ENCODE measurements around the gene FGD5. TPM values are rescaled to one million over a fixed set of nuclear protein-coding genes. Genes with fewer than 3 reads are reported as not detected.
A peak's percentile ranks its signal among the peaks of the same experiment; 100 is the strongest.

Gene FGD5
- total and polyA plus RNA-seq, 9 of the 15 experiments (the other 6 are each of a cell fraction or from before 2014, with no cell fraction given): 0.18 TPM; not detected in 8

DNA sequence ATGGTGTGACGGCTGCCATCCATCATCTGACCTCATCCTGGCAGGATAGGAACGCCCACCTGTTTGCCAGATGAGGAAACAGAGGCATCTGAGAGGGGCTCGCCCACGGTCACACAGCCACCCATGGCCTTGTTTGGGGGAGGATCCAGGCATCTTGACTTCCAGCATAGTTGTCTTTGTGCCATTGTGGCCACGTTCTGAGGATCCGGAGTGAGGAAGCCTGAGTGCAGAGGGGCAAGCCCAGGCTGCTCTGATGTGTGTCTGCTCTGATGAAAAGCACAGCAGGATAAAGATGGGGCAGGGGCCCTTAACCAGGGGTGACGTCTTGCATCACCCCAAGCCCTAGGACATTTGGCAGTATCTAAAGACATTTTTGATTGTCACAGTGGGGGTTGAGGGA is 58.7 kb downstream of the FGD5 start:
- H3K4me3 ChIP-seq: no peak overlapping the region
- no peak for FAIRE-seq
- no peak overlapping the region for H3K9ac ChIP-seq (ENCODE audit: insufficient read depth in 1 of 2, low read depth in 2 of 2, low read length in 2 of 2)
- H3K27ac ChIP-seq (ENCODE audit: extremely low read depth, low read depth, low read length): no peak overlapping the region
- intact Hi-C loops (cut with micrococcal nuclease) (no loop called here), in situ Hi-C loops (cut with MboI) (no loop called here)
- ChIA-PET POLR2A (interaction anchor here (0.5 to 0.7 kb wide), 3 partner anchors 21 to 1581 kb away, joined by 3 read pairs; no protein-coding TSS in a partner anchor), CTCF (ENCODE audit: low intra/inter-chr PET ratio) (no interaction called here)
- WGBS (ENCODE audit: insufficient coverage, low coverage, missing lambda C conversion rate): 0% methylated on average over 7 of the region's 7 CpGs
- no peak overlapping the region for H2AFZ ChIP-seq (ENCODE audit: low read depth, low read length)
- ATAC-seq: no peak
- DNase-seq (ENCODE audit: extremely low read depth in 1 of 4, low spot score in 3 of 4): no peak
- H4K20me1 ChIP-seq (replicated peaks; ENCODE audit: control insufficient read depth, insufficient read depth, low read length): 0 out of 2 replicates have a peak, but pooled peaks cover 3% of the 10 kb centered on the region
- H3K79me2 ChIP-seq (ENCODE audit: control insufficient read depth, insufficient read depth, low read length): no peaks in the 10 kb centered on the region
- TF ChIP-seq FOXJ3 (CRISPR knock-in tag; IDR thresholded peaks at IDR 0.05): no peak
- TF ChIP-seq ESRRB (CRISPR knock-in tag; IDR thresholded peaks at IDR 0.05; ENCODE audit: borderline replicate concordance): no peak
- peaks cover 31 to 69% of the 10 kb centered on the region in 2 experiments; a peak in 4 of 5 replicates for H3K27me3 ChIP-seq (ENCODE audit: control insufficient read depth in 2 of 2, insufficient read depth in 2 of 2, low read length in 2 of 2)
- H3K9me3 ChIP-seq (replicated peaks; ENCODE audit: control insufficient read depth, insufficient read depth, low read depth, low read length): no peaks in the 10 kb centered on the region
- no peaks in the 10 kb centered on the region for H3K4me1 ChIP-seq (replicated peaks in 1 of 2; ENCODE audit: control insufficient read depth in 2 of 2, insufficient read depth in 2 of 2, low read length in 2 of 2)
- H3K36me3 ChIP-seq (ENCODE audit: control insufficient read depth, insufficient read depth, low read length): no peaks in the 10 kb centered on the region
- no TSS peak for BruUV-seq (replicated peaks)
- H3K4me2 ChIP-seq (ENCODE audit: insufficient read depth, low read length): no peak overlapping the region
- no peaks in the 10 kb centered on the region for H3K9me1 ChIP-seq (ENCODE audit: control insufficient read depth, insufficient read depth, low read length)

DNA sequence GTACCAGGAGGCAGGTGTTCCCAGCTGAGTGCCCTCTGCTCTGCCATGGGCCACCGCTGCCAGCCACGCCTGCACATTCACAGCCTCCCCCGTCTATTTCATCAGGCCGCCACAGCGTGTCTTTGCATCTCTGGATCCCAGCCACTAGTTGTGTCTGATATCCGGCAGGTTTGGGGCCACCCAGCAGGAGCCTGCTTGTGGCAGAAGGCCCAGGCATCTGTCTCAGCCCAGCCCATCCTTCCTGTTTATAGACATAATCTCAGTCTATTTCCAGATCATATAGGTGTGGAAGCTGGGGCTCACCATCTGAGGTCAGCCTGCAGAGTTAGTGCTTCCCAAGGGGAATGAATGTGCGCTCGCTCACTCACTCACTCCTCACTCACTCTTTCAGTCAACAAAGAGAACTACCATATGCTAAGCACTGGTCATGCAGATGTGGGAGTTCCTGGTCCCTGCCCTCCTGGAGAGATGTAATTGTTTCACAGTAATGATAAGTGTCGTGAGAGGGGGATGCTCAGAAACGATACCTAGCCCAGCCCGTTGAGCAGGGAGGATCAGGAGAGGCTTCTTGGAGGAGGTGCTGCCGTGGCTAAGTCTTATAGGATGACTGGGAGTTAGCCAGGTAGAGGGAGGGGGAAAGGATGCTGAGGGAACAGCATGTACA is 60.6 kb downstream of the FGD5 start:
- intact Hi-C loops (cut with micrococcal nuclease) (no loop called here), in situ Hi-C loops (cut with MboI) (no loop called here)
- ATAC-seq (peak; percentile 65), FAIRE-seq (no peak), DNase-seq (ENCODE audit: extremely low read depth in 1 of 4, low spot score in 3 of 4) (no peak)
- H3K9me1 ChIP-seq (ENCODE audit: control insufficient read depth, insufficient read depth, low read length): no peaks in the 10 kb centered on the region
- H3K9ac ChIP-seq (ENCODE audit: insufficient read depth in 1 of 2, low read depth in 2 of 2, low read length in 2 of 2): peak overlapping the region in 1 of 2 experiments; percentile 36; a peak in 1 of 4 replicates
- no peaks in the 10 kb centered on the region for H3K36me3 ChIP-seq (ENCODE audit: control insufficient read depth, insufficient read depth, low read length)
- H4K20me1 ChIP-seq (replicated peaks; ENCODE audit: control insufficient read depth, insufficient read depth, low read length): 0 out of 2 replicates have a peak, but pooled peaks cover 3% of the 10 kb centered on the region
- BruUV-seq (replicated peaks): no TSS peak
- 3% methylated on average over 12 of the region's 12 CpGs for WGBS (ENCODE audit: insufficient coverage, low coverage, missing lambda C conversion rate)
- H3K4me1 ChIP-seq (replicated peaks in 1 of 2; ENCODE audit: control insufficient read depth in 2 of 2, insufficient read depth in 2 of 2, low read length in 2 of 2): no peaks in the 10 kb centered on the region
- peaks cover 35 to 75% of the 10 kb centered on the region in 2 experiments for H3K27me3 ChIP-seq (ENCODE audit: control insufficient read depth in 2 of 2, insufficient read depth in 2 of 2, low read length in 2 of 2)
- POLR2A ChIA-PET: no interaction called here
- H3K27ac ChIP-seq (ENCODE audit: extremely low read depth, low read depth, low read length): no peak overlapping the region
- CTCF ChIA-PET (ENCODE audit: low intra/inter-chr PET ratio): no interaction called here
- no peaks in the 10 kb centered on the region for H3K79me2 ChIP-seq (ENCODE audit: control insufficient read depth, insufficient read depth, low read length)
- H3K4me2 ChIP-seq (ENCODE audit: insufficient read depth, low read length): no peak overlapping the region
- H2AFZ ChIP-seq (ENCODE audit: low read depth, low read length): no peak overlapping the region
- no peak overlapping the region for H3K4me3 ChIP-seq
- no peaks in the 10 kb centered on the region for H3K9me3 ChIP-seq (replicated peaks; ENCODE audit: control insufficient read depth, insufficient read depth, low read depth, low read length)
- TF ChIP-seq ZFP36 (IDR thresholded peaks at IDR 0.05; ENCODE audit: low read depth, low read length, partially characterized antibody) (peak; percentile 8), ZNF274 (IDR thresholded peaks at IDR 0.05; ENCODE audit: borderline replicate concordance, low read depth, low read length) (no peak), NEUROD1 (IDR thresholded peaks at IDR 0.05; ENCODE audit: borderline replicate concordance, low read depth, low read length, partially characterized antibody) (no peak), C11orf30 (IDR thresholded peaks at IDR 0.05; ENCODE audit: low read depth) (no peak), TCFL5 (CRISPR knock-in tag; conservative IDR thresholded peaks at IDR 0.05) (no peak), CEBPG (CRISPR knock-in tag; IDR thresholded peaks at IDR 0.05) (peak; percentile 35; the same call in 1 of the 2 replicates), CEBPG (tag; conservative IDR thresholded peaks at IDR 0.05 in 1 of 2, IDR thresholded peaks at IDR 0.05 in 1 of 2) (no peak)
- TF ChIP-seq, protein P1, sequence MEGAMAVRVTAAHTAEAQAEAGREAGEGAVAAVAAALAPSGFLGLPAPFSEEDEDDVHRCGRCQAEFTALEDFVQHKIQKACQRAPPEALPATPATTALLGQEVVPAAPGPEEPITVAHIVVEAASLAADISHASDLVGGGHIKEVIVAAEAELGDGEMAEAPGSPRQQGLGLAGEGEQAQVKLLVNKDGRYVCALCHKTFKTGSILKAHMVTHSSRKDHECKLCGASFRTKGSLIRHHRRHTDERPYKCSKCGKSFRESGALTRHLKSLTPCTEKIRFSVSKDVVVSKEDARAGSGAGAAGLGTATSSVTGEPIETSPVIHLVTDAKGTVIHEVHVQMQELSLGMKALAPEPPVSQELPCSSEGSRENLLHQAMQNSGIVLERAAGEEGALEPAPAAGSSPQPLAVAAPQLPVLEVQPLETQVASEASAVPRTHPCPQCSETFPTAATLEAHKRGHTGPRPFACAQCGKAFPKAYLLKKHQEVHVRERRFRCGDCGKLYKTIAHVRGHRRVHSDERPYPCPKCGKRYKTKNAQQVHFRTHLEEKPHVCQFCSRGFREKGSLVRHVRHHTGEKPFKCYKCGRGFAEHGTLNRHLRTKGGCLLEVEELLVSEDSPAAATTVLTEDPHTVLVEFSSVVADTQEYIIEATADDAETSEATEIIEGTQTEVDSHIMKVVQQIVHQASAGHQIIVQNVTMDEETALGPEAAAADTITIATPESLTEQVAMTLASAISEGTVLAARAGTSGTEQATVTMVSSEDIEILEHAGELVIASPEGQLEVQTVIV (CRISPR knock-in tag; IDR thresholded peaks at IDR 0.05; ENCODE audit: borderline replicate concordance): no peak
- TF ChIP-seq, protein P2, sequence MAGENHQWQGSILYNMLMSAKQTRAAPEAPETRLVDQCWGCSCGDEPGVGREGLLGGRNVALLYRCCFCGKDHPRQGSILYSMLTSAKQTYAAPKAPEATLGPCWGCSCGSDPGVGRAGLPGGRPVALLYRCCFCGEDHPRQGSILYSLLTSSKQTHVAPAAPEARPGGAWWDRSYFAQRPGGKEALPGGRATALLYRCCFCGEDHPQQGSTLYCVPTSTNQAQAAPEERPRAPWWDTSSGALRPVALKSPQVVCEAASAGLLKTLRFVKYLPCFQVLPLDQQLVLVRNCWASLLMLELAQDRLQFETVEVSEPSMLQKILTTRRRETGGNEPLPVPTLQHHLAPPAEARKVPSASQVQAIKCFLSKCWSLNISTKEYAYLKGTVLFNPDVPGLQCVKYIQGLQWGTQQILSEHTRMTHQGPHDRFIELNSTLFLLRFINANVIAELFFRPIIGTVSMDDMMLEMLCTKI (IDR thresholded peaks at IDR 0.05; ENCODE audit: partially characterized antibody): no peak

All from K562 (cell line).